ENCODE data around the gene ADIPOQ. TPM values are rescaled to one million over a fixed set of nuclear protein-coding genes. Genes with fewer than 3 reads are reported as not detected.
"Not testable (repeated sequence)": the region's sequence is repeated elsewhere in the genome, so short reads cannot be mapped to it uniquely, and the experiment has no call there.

ADIPOQ gene
- total RNA-seq: 8.2 TPM

DNA sequence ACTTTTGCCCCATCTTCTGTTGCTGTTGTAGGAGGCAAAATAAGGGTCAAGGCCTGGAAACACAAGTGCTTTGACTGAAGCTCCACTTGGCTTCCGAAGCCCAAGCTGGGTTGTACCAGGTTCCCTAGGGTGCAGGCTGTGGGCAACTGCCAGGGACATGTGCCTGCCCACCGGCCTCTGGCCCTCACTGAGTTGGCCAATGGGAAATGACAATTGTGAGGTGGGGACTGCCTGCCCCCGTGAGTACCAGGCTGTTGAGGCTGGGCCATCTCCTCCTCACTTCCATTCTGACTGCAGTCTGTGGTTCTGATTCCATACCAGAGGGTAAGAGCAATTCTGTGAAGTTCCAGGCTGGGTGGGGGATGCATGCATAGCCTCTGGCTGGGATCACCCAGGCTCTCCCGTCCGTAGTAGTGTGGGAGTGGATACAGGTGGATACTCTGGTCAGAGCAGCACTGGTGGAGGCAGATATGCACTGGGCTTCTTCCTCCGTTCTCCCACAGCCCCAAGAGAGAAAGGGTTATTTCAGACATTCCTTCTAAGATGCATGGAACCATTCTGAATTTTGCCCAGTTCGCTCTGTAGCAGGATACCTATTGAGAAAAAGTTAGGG, at the start of gene ADIPOQ:
Gene ADIPOQ (plus strand): TSS at position 285 of the 613 bp plus-strand sequence. CDS start 10,349 bp downstream, outside the sequence.
- intact Hi-C loops (cut with DNase I): no loop called here

DNA sequence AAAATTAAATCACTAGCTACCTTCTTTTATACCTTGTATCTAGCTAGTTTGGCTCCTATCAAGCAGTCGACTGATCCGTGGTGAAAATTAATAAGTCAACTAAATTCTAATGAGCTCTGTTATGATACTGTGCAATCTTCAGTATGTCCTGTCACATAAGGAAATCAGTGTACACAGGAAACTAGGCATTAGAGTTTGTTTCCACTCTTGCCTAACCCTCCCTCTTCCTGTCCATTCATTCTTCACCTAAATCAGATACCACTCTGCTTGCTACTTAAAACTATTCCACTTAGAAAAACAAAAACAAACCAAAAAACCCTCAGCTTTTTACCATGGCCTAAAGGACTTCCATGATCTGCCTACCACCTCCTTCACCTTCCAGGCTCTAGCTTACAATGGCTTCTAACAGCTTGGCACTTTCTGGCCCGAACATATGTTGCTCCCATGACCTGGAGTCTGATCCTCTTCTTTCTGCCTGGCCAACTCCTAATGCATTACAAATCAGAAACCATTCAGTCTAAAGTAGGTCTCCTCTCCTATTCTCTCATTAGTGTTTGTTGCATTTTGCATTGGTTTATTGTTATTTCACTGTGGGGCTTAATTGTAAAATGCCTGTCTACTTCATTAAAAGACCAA, 44.2 kb upstream of the ADIPOQ start:
- Histone ChIP-seq H3K9me3 (no peaks in the 10 kb centered on the region), H3K4me3 (no peak overlapping the region), H3K4me1 (no peaks in the 10 kb centered on the region), H3K36me3 (peaks cover 9 to 35% of the 10 kb centered on the region in 2 donors), H3K27ac (no peak overlapping the region), H3K27me3 (no peaks in the 10 kb centered on the region)
- DNase-seq (ENCODE audit: low spot score in 2 of 2): no peak
- intact Hi-C loops (cut with DNase I): no loop called here
- TF ChIP-seq, protein P1, sequence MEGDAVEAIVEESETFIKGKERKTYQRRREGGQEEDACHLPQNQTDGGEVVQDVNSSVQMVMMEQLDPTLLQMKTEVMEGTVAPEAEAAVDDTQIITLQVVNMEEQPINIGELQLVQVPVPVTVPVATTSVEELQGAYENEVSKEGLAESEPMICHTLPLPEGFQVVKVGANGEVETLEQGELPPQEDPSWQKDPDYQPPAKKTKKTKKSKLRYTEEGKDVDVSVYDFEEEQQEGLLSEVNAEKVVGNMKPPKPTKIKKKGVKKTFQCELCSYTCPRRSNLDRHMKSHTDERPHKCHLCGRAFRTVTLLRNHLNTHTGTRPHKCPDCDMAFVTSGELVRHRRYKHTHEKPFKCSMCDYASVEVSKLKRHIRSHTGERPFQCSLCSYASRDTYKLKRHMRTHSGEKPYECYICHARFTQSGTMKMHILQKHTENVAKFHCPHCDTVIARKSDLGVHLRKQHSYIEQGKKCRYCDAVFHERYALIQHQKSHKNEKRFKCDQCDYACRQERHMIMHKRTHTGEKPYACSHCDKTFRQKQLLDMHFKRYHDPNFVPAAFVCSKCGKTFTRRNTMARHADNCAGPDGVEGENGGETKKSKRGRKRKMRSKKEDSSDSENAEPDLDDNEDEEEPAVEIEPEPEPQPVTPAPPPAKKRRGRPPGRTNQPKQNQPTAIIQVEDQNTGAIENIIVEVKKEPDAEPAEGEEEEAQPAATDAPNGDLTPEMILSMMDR (IDR thresholded peaks at IDR 0.05): no peak

More for the DNA sequence above, at the start of gene ADIPOQ:
- no peaks in the 10 kb centered on the region for H3K27me3 ChIP-seq
- no peaks in the 10 kb centered on the region for H3K36me3 ChIP-seq
- H3K27ac ChIP-seq: no peak within 1 kb of the TSS
- peak in 1 of 2 donors; percentile 31 for DNase-seq (ENCODE audit: low spot score in 2 of 2)
- no peaks in the 10 kb centered on the region for H3K9me3 ChIP-seq
- H3K4me3 ChIP-seq: no peak within 1 kb of the TSS
- TF ChIP-seq, protein P1 (IDR thresholded peaks at IDR 0.05): no peak
- H3K4me1 ChIP-seq: peaks cover 0 to 7% of the 10 kb centered on the region in 2 donors

DNA sequence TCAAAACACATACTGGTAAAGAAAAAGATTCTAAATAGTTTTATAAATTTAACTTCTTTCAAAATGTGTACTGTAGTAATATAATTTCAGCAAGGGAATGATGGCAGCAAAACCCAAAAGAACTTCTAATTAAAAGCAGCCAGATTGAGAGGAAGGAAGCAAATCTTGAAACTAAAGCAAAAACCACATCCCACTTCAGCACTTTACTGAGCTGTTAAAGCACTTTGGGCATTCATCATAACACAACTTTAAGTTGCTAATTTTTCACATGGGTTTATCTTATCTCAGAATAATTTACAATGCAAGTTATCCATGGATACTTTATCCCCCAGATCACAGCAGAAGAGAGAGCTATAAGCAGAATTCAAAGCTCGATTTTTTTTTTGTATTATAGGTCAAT, 42.2 kb upstream of the ADIPOQ start:
- DNase-seq (ENCODE audit: low spot score in 2 of 2): no peak
- peaks cover 0 to 5% of the 10 kb centered on the region in 2 donors for H3K4me1 ChIP-seq
- TF ChIP-seq, protein P1 (IDR thresholded peaks at IDR 0.05): no peak
- H3K9me3 ChIP-seq: no peaks in the 10 kb centered on the region
- H3K4me3 ChIP-seq: no peak overlapping the region
- no peaks in the 10 kb centered on the region for H3K27me3 ChIP-seq
- H3K36me3 ChIP-seq: peaks cover 9 to 35% of the 10 kb centered on the region in 2 donors
- intact Hi-C loops (cut with DNase I): no loop called here
- H3K27ac ChIP-seq: no peak overlapping the region

DNA sequence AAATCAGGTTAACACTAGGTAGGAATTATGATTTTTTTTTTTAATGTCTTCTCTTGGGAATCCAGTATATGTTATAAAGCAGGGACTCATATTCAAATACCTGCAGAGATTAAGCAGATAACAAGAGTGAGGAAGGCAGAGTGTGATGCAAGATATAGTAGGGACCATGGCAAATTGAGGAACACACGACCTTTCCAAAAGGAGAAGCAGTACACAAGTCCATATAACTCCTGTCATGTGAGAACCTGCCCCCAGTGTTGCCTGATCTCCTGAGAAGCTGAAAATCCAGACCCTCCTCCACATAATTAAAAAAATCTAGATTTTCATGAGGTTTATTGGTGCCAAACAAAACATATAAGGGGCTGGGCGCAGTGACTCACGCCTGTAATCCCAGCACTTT, 39.8 kb upstream of the ADIPOQ start:
- Histone ChIP-seq H3K27me3 (no peaks in the 10 kb centered on the region), H3K36me3 (peaks cover 0 to 26% of the 10 kb centered on the region in 2 donors), H3K4me1 (peaks cover 6 to 13% of the 10 kb centered on the region in 2 donors), H3K4me3 (no peak overlapping the region), H3K27ac (no peak overlapping the region), H3K9me3 (no peaks in the 10 kb centered on the region)
- no peak for DNase-seq (ENCODE audit: low spot score in 2 of 2)
- intact Hi-C loops (cut with DNase I): no loop called here
- TF ChIP-seq, protein P1 (IDR thresholded peaks at IDR 0.05): no peak

DNA sequence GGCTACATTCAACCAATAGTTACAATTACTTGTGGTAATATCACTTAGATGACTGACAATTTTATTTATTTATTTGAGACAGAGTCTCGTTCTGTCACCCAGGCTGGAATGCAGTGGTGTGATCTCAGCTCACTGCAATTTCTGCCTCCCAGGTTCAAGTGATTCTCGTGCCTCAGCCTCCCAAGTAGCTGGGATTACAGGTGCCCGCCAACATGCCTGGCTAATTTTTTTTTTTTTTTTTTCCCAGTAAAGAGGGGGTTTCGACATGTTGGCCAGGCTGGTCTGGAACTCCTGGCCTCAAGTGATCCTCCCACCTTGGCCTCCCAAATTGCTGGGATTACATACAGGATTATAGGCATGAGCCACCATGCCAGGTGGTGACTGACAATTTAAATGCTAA, 39.1 kb upstream of the ADIPOQ start:
- DNase-seq (ENCODE audit: low spot score in 2 of 2); H3K27me3 ChIP-seq; H3K27ac ChIP-seq; intact Hi-C loops (cut with DNase I); H3K4me3 ChIP-seq; H3K9me3 ChIP-seq: not testable (repeated sequence)
- Histone ChIP-seq H3K4me1 (peaks cover 6 to 13% of the 10 kb centered on the region in 2 donors), H3K36me3 (peaks cover 0 to 18% of the 10 kb centered on the region in 2 donors)
